GM18520 (cell line): ENCODE results near the gene UBE2O.
A peak's percentile ranks its signal among the peaks of the same experiment; 100 is the strongest.

ENCODE experiments used
- ATAC-seq: cut with Tn5 transposase; IDR thresholded peaks from one replicate; pipeline ENCODE4 v1.9.1; 2021; ENCODE audit not compliant: unreplicated experiment

Gene UBE2O

GRCh38 chr17:76487451-76488192, 34.7 kb upstream of the UBE2O start:
- no peak for ATAC-seq

- ATAC-seq = no peak
These were observed 32.6 kb upstream of the UBE2O start for GRCh38 chr17:76485569-76485968.

GRCh38 chr17:76484228-76484725, 31.3 kb upstream of the UBE2O start:
- ATAC-seq = no peak

- ATAC-seq = peak; percentile 33
These were observed 28.2 kb upstream of the UBE2O start for GRCh38 chr17:76481071-76481655.

GRCh38 chr17:76480632-76481031, 27.7 kb upstream of the UBE2O start:
- no peak for ATAC-seq

- no peak for ATAC-seq
These were observed 26.6 kb upstream of the UBE2O start for GRCh38 chr17:76479515-76480060.

- ATAC-seq = no peak
These were observed 26.0 kb upstream of the UBE2O start for GRCh38 chr17:76478730-76479514.

GRCh38 chr17:76478097-76478496, 25.1 kb upstream of the UBE2O start:
- ATAC-seq = no peak

GRCh38 chr17:76477576-76477975, 24.6 kb upstream of the UBE2O start:
- ATAC-seq = no peak

- no peak for ATAC-seq
These were observed 23.8 kb upstream of the UBE2O start for GRCh38 chr17:76476736-76477135.

GRCh38 chr17:76475302-76475701, 22.4 kb upstream of the UBE2O start:
- ATAC-seq = no peak

GRCh38 chr17:76474894-76475293, 21.9 kb upstream of the UBE2O start:
- no peak for ATAC-seq

- ATAC-seq = no peak
These were observed 21.3 kb upstream of the UBE2O start for GRCh38 chr17:76474238-76474637.

- ATAC-seq = no peak
These were observed 20.6 kb upstream of the UBE2O start for GRCh38 chr17:76473541-76473985.

GRCh38 chr17:76472726-76473125, 19.8 kb upstream of the UBE2O start:
- ATAC-seq = no peak

- no peak for ATAC-seq
These were observed 19.3 kb upstream of the UBE2O start for GRCh38 chr17:76472258-76472645.

GRCh38 chr17:76471498-76472257, 18.7 kb upstream of the UBE2O start:
- ATAC-seq = no peak

GRCh38 chr17:76469991-76470739, 17.2 kb upstream of the UBE2O start:
- ATAC-seq = no peak

- ATAC-seq = no peak
These were observed 16.4 kb upstream of the UBE2O start for GRCh38 chr17:76469076-76469990.
